Testis (tissue), 3 donors: ENCODE measurements around the gene PMFBP1. TPM values are rescaled to one million over a fixed set of nuclear protein-coding genes. Genes with fewer than 3 reads are reported as not detected.
A peak's percentile ranks its signal among the peaks of the same experiment; 100 is the strongest.

Experiments
- DNase-seq: peaks from one replicate; pipeline ENCODE4 v3.0.0-alpha.2; 2019
- H3K27ac ChIP-seq, 2 donors: fragments of 200-600 bp; sonication (generic); one replicate each; pipeline ENCODE4 v1.5.1; 2019
- H3K27me3 ChIP-seq: fragments of 200-600 bp; sonication (generic); one replicate; pipeline ENCODE4 v1.5.1; 2019
- H3K36me3 ChIP-seq: fragments of 200-600 bp; sonication (generic); one replicate; pipeline ENCODE4 v1.5.1; 2017; ENCODE audit warnings: low read depth; ENCODE audit errors: missing control alignments
- H3K4me1 ChIP-seq: fragments of 200-600 bp; sonication (generic); one replicate; pipeline ENCODE4 v1.5.1; 2019
- H3K4me3 ChIP-seq, 2 donors: fragments of 200-600 bp; sonication (generic); one replicate each; pipeline ENCODE4 v1.5.1; 2017 to 2019
- H3K9me3 ChIP-seq: fragments of 200-600 bp; sonication (generic); one replicate; pipeline ENCODE4 v1.5.1; 2017
- POLR2A ChIP-seq: fragments of 450-650 bp; IDR thresholded peaks from one replicate; pipeline ENCODE4 v1.6.1; 2017; ENCODE audit warnings: antibody characterized with exemption, mild to moderate bottlenecking, moderate library complexity
- WGBS, 2 donors: methylation state at CpG; one replicate each; pipeline ENCODE4 v1.1.5; 2018; 5-methylcytosine and 5-hydroxymethylcytosine counted together
- intact Hi-C: fragments of 100-400 bp; cut with DNase I; formaldehyde crosslinking; loops from one replicate; pipeline ENCODE4 v1.15.1; 2023; ENCODE audit warnings: low total_unique reads
- polyA plus RNA-seq: library from polyadenylated mRNA; stranded (reverse); fragments of 350-450 nt; fragmentation: Illumina TruSeq; extraction: RNeasy Lipid Tissue Mini Kit (QIAGEN cat#74804); gene quantifications from one replicate; pipeline ENCODE4 v1.2.3, GENCODE V29; 2014; ENCODE audit warnings: low read depth, low replicate concordance; ENCODE audit not compliant: insufficient read depth
- total RNA-seq, 2 donors: library from RNA; depleted of rRNA; stranded (reverse); fragments of >200 nt; gene quantifications; one replicate each; pipeline ENCODE4 v1.2.3, GENCODE V29; 2016
- TF ChIP-seq, protein P1 (sequence below), 3 experiments: fragments of 450-650 bp in 2 of 3; fragments of 200-600 bp in 1 of 3; sonication (generic) in 1 of 3; IDR thresholded peaks; one replicate each; pipeline ENCODE4 v1.5.1; 2016 to 2019; ENCODE audit warnings: antibody characterized with exemption in 3 of 3, mild to moderate bottlenecking in 2 of 3, moderate library complexity in 1 of 3

PMFBP1 gene
- total and polyA plus RNA-seq, 3 donors from 2014 or later, result 14.4 to 33.5 (median 24.3) TPM

DNA sequence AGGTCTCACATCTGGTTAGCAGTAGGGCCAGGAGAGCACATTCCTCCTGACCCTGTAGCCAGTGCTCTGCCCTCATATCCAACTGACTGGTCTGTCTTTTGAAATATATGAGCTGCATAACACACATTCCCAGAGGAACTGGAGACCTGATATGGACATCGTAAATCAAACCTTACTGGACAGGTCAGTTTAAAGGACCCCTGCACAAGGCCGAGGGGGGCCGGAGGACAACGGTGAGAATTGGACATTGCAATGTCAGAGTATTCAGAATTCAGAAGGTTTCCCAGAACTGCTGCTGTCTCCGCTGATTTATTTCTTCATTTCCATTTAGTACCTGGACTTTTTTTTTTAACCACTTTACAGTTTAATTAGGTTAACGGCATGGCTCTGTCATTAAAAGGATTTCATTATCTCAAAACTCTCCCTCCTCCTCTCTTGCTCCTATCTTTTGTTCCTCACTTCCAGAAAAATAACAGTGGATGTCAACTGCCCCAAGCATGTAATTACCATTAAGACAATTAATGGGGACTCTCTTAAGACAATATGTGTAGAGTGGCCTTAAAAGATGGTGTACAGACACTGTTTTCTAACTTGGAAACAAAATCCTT lies 4.9 kb downstream of the PMFBP1 start:
- Histone ChIP-seq H3K36me3 (no peaks in the 10 kb centered on the region), H3K4me3 (no peak overlapping the region), H3K9me3 (no peaks in the 10 kb centered on the region), H3K4me1 (no peaks in the 10 kb centered on the region), H3K27me3 (no peaks in the 10 kb centered on the region), H3K27ac (no peak overlapping the region)
- 60 to 69% methylated on average over 6 of the region's 6 CpGs for WGBS, 2 donors
- intact Hi-C loops, result no loop called here
- no peak for TF ChIP-seq POLR2A
- TF ChIP-seq, protein P1, sequence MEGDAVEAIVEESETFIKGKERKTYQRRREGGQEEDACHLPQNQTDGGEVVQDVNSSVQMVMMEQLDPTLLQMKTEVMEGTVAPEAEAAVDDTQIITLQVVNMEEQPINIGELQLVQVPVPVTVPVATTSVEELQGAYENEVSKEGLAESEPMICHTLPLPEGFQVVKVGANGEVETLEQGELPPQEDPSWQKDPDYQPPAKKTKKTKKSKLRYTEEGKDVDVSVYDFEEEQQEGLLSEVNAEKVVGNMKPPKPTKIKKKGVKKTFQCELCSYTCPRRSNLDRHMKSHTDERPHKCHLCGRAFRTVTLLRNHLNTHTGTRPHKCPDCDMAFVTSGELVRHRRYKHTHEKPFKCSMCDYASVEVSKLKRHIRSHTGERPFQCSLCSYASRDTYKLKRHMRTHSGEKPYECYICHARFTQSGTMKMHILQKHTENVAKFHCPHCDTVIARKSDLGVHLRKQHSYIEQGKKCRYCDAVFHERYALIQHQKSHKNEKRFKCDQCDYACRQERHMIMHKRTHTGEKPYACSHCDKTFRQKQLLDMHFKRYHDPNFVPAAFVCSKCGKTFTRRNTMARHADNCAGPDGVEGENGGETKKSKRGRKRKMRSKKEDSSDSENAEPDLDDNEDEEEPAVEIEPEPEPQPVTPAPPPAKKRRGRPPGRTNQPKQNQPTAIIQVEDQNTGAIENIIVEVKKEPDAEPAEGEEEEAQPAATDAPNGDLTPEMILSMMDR (IDR thresholded peaks at IDR 0.05), result no peak
- no peak for DNase-seq

DNA sequence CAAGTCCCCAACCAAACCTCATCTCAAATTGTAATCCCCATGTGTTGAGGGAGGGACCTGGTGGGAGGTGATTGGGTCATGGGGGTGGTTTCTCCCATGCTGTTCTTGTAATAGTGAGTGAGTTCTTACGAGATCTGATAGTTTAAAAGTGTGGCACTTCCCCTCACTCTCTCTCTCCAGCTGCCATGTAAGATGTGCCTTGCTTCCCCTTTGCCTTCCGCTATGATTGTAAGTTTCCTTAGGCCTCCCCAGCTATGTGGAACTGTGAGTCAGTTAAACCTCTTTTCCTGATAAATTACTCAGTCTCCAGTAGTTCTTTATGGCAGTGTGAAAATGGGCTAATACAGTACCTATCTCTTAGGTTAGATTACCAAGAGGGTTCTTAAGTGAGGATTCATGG lies 5.8 kb downstream of the PMFBP1 start:
- no peak overlapping the region for H3K4me3 ChIP-seq
- no peaks in the 10 kb centered on the region for H3K4me1 ChIP-seq
- H3K27ac ChIP-seq, result no peak overlapping the region
- TF ChIP-seq, protein P1 (IDR thresholded peaks at IDR 0.05), result no peak
- TF ChIP-seq POLR2A, result no peak
- intact Hi-C loops, result no loop called here
- DNase-seq, result no peak
- no peaks in the 10 kb centered on the region for H3K27me3 ChIP-seq
- H3K36me3 ChIP-seq, result no peaks in the 10 kb centered on the region
- H3K9me3 ChIP-seq, result no peaks in the 10 kb centered on the region
- 92 to 100% methylated on average over 2 of the region's 2 CpGs for WGBS, 2 donors

DNA sequence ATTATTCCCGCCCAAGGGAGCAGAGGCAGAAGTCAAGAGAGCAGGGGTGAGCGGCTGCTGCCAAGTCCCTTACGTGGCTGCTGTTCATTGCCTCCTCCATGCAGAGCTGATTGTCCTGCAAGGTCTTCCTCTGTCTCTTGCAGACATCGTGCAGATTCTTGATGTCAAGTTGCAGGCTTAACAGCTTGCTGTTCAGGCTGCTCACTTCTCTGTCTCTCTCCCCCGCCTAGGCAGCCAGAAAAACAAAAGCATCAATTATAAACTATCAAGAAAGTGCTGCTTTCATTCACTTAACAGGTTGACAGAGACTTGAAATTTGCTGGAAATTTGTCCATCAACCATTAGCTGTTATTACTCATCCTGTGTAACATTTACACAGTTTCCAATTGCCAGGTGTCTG lies 7.3 kb downstream of the PMFBP1 start:
- peak; percentile 72 for DNase-seq
- Histone ChIP-seq H3K27ac (no peak overlapping the region), H3K9me3 (no peaks in the 10 kb centered on the region), H3K27me3 (no peaks in the 10 kb centered on the region), H3K4me1 (no peaks in the 10 kb centered on the region), H3K36me3 (no peaks in the 10 kb centered on the region), H3K4me3 (no peak overlapping the region)
- 38 to 63% methylated on average over 5 of the region's 5 CpGs for WGBS, 2 donors
- intact Hi-C loops, result no loop called here
- TF ChIP-seq, protein P1 (IDR thresholded peaks at IDR 0.05), result no peak
- TF ChIP-seq POLR2A, result no peak

DNA sequence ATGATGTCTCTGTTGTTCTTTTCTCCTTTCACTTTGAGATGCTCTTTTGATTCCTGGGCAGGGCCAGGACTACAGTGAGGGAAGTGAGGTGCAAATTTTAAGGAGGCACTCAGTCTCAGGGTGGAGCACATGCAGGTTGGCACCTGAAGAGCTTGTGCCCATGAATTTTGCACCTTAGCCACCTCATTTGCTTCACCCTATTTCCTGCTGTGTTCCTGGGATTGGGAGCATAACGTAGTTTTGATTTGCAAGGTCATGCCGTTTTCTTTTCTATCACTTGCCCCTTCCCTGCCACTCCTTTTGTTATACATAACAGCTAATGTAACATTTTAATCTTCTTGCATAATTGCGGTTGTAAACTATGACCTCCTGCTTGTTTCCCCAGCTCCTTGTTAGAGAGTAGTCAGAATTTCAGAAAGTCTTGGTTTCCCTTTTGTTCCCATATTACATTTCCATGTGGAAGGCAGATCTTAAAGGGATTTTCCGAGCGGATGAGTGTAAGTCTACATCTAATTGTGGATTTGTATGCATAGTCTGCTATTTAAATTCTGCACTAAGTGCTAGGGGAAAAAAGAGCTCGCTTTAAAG lies 9.8 kb downstream of the PMFBP1 start:
- Histone ChIP-seq H3K4me1 (no peaks in the 10 kb centered on the region), H3K36me3 (no peaks in the 10 kb centered on the region), H3K9me3 (no peaks in the 10 kb centered on the region), H3K27me3 (no peaks in the 10 kb centered on the region), H3K4me3 (no peak overlapping the region), H3K27ac (no peak overlapping the region)
- no peak for TF ChIP-seq POLR2A
- TF ChIP-seq, protein P1 (IDR thresholded peaks at IDR 0.05), result no peak
- intact Hi-C loops, result no loop called here
- 73 to 79% methylated on average over 6 of the region's 6 CpGs for WGBS, 2 donors
- no peak for DNase-seq

DNA sequence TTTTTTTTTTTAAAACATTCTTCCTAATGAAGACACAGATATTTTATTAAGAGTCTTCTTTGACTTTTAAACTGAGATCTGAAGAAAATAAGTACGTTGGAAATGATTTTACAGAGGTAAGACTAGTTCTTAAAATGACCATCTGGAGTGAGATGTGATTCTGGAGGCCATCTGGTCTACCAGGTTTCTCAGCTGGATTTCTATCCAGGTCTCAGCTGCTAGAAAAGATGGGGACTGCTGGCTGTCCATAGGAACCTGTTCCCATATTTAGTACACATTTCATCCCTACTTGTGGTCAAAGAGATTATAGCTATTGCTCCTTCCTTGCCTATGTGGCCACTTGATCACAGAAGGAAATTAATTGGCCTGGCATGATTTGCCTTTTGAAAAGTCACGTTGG lies 12.2 kb downstream of the PMFBP1 start:
- no peak for DNase-seq
- H3K4me1 ChIP-seq, result no peaks in the 10 kb centered on the region
- 57 to 63% methylated on average over 2 of the region's 2 CpGs for WGBS, 2 donors
- no peaks in the 10 kb centered on the region for H3K27me3 ChIP-seq
- no peak overlapping the region for H3K4me3 ChIP-seq
- no peak overlapping the region for H3K27ac ChIP-seq
- no peaks in the 10 kb centered on the region for H3K9me3 ChIP-seq
- H3K36me3 ChIP-seq, result no peaks in the 10 kb centered on the region
- TF ChIP-seq POLR2A, result no peak
- TF ChIP-seq, protein P1 (IDR thresholded peaks at IDR 0.05), result no peak
- intact Hi-C loops, result no loop called here
